Colonic mucosa (tissue), 4 donors: ENCODE results near the gene RABGAP1L. TPM values are rescaled to one million over a fixed set of nuclear protein-coding genes. Genes with fewer than 3 reads are reported as not detected.

Experiments used
- DNase-seq: peaks from one replicate; pipeline ENCODE4 v3.0.0-alpha.2; 2020
- H3K27ac ChIP-seq: fragments of 200-600 bp; one replicate; pipeline ENCODE4 v1.8.0; 2021
- H3K27me3 ChIP-seq: fragments of 200-600 bp; one replicate; pipeline ENCODE4 v1.8.0; 2021
- H3K36me3 ChIP-seq: fragments of 200-600 bp; one replicate; pipeline ENCODE4 v1.8.0; 2021
- H3K4me1 ChIP-seq: fragments of 200-600 bp; one replicate; pipeline ENCODE4 v1.8.0; 2021; ENCODE audit warnings: mild to moderate bottlenecking
- H3K4me3 ChIP-seq: fragments of 200-600 bp; one replicate; pipeline ENCODE4 v1.8.0; 2021
- H3K9ac ChIP-seq, 2 donors: one replicate each; pipeline ENCODE4 v1.7.0; 2013; ENCODE audit warnings: control low read depth in 2 of 2, low read depth in 2 of 2, low read length in 2 of 2
- H3K9me3 ChIP-seq: fragments of 200-600 bp; one replicate; pipeline ENCODE4 v1.8.0; 2021
- intact Hi-C: fragments of 100-400 bp; cut with DNase I; formaldehyde crosslinking; loops from one replicate; pipeline ENCODE4 v1.14.1; 2022
- total RNA-seq, 2 donors: library from RNA; stranded (reverse); fragmentation: NEBNext Ultra II Directional in 1 of 2; extraction: Animal tissue kit (Norgen Biotek cat#: 25700) in 1 of 2; gene quantifications; one replicate each; pipeline ENCODE4 v1.2.1, GENCODE V29; 2021
- TF ChIP-seq, protein P1 (sequence below): fragments of 200-600 bp; IDR thresholded peaks from one replicate; pipeline ENCODE4 v1.8.0; 2022; ENCODE audit warnings: antibody characterized with exemption, mild to moderate bottlenecking
- donor health status: healthy.
- donor health status: DM: no; HTN: no; CAD: no.
- donor health status: DM: no; HTN: no; CAD: no.

The RABGAP1L gene
- total RNA-seq, 2 donors from 2014 or later = 50.3 to 87.0 TPM

DNA sequence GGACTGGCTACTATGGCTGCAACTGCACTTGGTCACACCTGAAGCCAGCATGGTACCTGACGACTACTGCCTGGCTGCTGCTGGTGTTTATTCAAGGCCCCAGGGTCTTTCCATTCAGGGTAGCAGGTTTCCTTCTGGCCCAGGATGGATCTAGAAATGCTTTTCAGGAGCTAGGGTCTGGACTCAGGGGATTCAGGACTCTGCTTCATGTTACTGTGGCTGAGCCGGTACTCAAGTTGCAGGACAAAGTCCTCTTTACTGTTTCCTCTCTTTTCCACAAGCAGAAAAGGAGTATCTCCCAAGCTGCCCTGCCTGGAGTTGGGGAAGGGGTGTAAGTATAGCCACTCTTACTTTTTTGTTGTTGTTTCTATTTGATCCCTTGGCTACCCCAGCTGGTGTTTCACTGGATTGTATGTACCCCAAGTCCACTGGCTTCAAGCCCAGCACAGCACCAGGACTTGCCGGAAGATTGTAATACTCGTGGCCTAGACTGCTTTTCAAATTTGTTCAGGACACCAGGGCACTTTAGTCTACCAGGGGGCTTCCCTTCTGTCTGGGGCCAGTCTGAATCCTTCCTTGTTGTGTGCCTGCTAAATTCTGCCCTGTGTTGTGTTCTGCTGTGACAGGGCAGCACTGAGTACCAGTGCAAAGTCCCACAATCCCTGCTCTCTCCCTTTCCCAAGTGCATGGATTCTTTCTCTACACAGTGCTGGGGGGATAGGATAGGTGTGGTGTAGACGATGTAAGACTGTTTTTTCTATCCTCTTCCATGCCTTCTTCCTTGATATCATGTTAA, 536.9 kb downstream of the RABGAP1L start:
- no peaks in the 10 kb centered on the region for H3K27me3 ChIP-seq
- intact Hi-C loops = no loop called here
- H3K4me1 ChIP-seq = no peaks in the 10 kb centered on the region
- no peak for DNase-seq
- H3K4me3 ChIP-seq = no peak overlapping the region
- H3K9me3 ChIP-seq = no peaks in the 10 kb centered on the region
- TF ChIP-seq, protein P1, sequence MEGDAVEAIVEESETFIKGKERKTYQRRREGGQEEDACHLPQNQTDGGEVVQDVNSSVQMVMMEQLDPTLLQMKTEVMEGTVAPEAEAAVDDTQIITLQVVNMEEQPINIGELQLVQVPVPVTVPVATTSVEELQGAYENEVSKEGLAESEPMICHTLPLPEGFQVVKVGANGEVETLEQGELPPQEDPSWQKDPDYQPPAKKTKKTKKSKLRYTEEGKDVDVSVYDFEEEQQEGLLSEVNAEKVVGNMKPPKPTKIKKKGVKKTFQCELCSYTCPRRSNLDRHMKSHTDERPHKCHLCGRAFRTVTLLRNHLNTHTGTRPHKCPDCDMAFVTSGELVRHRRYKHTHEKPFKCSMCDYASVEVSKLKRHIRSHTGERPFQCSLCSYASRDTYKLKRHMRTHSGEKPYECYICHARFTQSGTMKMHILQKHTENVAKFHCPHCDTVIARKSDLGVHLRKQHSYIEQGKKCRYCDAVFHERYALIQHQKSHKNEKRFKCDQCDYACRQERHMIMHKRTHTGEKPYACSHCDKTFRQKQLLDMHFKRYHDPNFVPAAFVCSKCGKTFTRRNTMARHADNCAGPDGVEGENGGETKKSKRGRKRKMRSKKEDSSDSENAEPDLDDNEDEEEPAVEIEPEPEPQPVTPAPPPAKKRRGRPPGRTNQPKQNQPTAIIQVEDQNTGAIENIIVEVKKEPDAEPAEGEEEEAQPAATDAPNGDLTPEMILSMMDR = no peak
- H3K36me3 ChIP-seq = no peaks in the 10 kb centered on the region
- no peak overlapping the region for H3K9ac ChIP-seq
- H3K27ac ChIP-seq = no peak overlapping the region

DNA sequence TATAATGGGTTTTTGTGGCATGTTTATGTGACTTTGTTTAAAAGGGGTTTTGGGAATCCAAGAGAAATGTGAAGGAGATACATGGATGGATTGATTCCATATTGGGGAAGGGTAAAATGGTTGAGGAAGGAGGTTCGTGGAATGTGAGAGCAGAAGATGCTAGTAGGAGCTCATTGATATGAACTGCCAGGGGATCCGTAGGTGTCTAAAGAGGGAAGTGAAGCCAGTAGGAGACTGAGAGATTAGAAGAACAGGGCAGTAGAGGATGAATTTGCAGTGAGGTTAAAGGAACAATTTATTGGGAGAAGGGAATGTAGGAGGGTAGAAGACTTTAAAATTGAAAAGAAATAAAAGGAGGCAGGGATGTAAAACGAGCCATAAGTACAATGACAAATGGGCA, 541.0 kb downstream of the RABGAP1L start:
- Histone ChIP-seq H3K4me1 (no peaks in the 10 kb centered on the region), H3K4me3 (no peak overlapping the region), H3K36me3 (no peaks in the 10 kb centered on the region), H3K27ac (no peak overlapping the region), H3K27me3 (no peaks in the 10 kb centered on the region), H3K9ac (no peak overlapping the region), H3K9me3 (no peaks in the 10 kb centered on the region)
- intact Hi-C loops = no loop called here
- TF ChIP-seq, protein P1 = no peak
- DNase-seq = no peak

DNA sequence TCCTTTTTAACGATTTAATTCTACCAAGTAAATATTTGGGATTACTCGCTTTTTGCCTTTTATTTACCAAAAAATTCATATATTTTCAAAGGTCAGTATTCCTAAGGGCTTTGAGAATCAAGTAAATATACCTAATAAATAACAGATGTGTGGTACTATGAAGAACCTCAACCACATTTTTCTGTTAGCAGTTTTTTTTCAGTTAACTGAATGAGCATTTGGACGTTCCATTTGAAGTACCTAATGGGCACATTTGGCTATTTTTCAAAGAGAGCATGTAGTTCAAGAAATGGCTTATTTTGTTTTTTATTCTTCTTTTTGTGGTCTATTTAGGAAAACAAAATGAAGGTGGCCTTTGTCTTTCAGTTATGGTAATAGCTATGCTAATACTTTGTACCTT, 541.5 kb downstream of the RABGAP1L start:
- intact Hi-C loops = no loop called here
- DNase-seq = no peak
- no peaks in the 10 kb centered on the region for H3K27me3 ChIP-seq
- TF ChIP-seq, protein P1 = no peak
- no peak overlapping the region for H3K9ac ChIP-seq
- H3K4me1 ChIP-seq = no peaks in the 10 kb centered on the region
- no peaks in the 10 kb centered on the region for H3K36me3 ChIP-seq
- no peaks in the 10 kb centered on the region for H3K9me3 ChIP-seq
- H3K27ac ChIP-seq = no peak overlapping the region
- H3K4me3 ChIP-seq = no peak overlapping the region

DNA sequence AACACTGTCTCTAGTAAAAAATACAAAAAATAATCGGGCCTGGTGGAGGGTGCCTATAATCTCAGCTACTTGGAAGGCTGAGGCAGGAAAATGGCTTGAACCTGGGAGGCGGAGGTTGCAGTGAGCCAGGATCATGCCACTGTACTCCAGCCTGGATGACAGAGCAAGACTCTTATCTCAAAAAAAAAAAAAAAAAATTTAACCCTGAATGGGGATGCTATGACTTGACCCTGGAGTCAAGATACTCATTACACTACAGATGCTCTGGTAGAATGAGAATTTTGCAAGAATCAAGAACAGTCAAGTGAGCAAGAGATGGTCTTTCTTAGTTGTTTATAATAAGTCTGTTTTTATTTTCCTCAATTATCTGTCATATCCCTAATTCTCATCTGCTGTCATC, 542.2 kb downstream of the RABGAP1L start:
- Histone ChIP-seq H3K27me3 (no peaks in the 10 kb centered on the region), H3K9me3 (no peaks in the 10 kb centered on the region), H3K27ac (no peak overlapping the region), H3K4me1 (no peaks in the 10 kb centered on the region), H3K4me3 (no peak overlapping the region), H3K9ac (no peak overlapping the region), H3K36me3 (no peaks in the 10 kb centered on the region)
- TF ChIP-seq, protein P1 = no peak
- DNase-seq = no peak
- intact Hi-C loops = no loop called here

DNA sequence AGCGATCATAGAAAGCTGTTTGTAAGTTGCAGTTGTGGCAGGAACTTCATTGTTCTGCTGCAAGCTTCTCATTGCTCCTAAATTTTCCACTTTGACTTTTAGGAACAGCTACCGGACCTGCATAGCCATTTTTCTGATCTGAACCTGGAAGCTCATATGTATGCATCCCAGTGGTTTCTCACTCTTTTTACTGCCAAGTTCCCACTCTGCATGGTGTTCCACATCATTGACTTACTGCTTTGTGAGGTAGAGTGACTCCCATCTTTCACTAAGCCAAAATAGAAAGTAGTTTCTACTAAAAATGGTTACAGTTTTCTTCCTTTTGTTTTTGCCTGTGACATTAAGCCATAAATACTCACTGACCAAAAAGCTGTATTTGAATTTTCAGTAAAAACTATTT, 542.7 kb downstream of the RABGAP1L start:
- H3K9me3 ChIP-seq = no peaks in the 10 kb centered on the region
- no peaks in the 10 kb centered on the region for H3K36me3 ChIP-seq
- no peaks in the 10 kb centered on the region for H3K27me3 ChIP-seq
- intact Hi-C loops = no loop called here
- DNase-seq = no peak
- no peaks in the 10 kb centered on the region for H3K4me1 ChIP-seq
- no peak overlapping the region for H3K27ac ChIP-seq
- TF ChIP-seq, protein P1 = no peak
- H3K9ac ChIP-seq = no peak overlapping the region
- no peak overlapping the region for H3K4me3 ChIP-seq
